Measurements from ENCODE around the gene VARS2.

The VARS2 gene

DNA sequence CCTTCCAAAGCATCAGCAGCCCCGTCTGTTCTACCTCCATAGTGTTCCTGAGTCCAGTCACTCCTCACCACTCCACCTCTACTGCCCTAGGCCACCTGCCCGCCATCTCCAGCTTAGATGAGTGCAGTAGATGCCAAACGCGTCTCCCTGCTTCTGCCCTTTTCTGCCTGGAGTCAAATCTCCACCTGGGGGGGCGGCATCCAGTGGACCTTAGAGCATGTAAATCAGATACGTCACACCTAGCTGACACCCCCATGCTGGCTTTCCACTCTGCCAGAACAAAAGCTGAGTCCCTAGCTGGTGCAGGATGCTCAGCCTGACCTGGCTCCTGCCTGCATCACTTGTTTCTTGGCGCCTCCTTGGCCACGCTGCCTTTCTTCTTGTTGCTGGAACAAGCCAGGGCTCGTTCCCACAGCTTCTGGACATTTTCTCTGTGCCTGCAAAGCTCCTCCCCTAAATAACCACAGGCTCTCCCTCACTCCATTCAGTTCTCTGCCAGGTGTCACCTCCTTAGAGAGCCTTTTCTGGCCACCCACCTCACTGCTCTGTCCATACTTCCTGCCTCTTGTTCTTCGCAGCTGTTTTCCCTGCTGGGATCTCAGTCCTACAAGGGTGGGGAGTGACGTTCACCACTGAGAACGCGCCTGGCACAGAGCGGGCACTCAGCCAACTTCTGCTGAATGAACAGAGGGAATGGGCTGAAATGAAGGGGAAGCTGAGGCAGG lies 24.0 kb upstream of the VARS2 start:
- CTCF ChIA-PET = interaction anchor here (0.6 to 2.6 kb wide), 10 partner anchors 16 to 476 kb away, joined by 3 to 13 read pairs (median 4); partner anchors contain the start of gene VARS2

DNA sequence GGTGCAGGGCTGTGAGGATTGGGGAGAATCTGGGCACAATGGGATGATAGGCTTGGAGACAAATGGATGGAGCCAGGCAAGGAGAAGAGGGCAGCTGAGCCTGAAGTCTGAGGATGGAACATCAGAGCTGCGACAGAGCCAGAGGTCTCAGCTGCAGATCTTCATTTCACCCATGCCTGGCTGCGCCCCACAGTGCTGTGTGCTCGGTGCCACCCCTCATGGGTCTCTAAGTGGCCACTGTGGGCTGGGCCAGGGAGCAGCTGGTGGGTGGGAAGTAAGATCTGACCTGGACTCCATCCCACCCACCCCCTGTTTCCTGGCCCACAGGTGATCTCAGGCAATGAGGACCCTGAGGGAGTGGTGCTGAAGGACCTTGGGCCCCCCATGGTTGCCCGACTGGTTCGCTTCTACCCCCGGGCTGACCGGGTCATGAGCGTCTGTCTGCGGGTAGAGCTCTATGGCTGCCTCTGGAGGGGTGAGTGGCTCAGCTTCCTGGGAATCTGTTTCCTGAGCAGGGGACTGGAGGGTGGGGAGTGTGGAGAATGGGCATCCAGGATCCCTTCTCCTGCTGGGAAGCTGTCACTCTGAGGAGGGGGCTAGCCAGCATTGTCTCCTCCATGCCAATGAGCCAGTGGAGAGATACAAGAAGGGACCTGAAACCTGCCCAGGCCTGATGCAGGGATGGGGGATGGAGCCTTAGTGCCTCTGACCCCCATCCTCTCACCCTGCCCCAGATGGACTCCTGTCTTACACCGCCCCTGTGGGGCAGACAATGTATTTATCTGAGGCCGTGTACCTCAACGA lies 23.2 kb upstream of the VARS2 start:
- TF ChIP-seq ZNF211 (tag by site-specific recombination; IDR thresholded peaks at IDR 0.05; ENCODE audit: low read depth) (no peak), ZNF624 (tag by site-specific recombination; IDR thresholded peaks at IDR 0.05) (no peak), ZNF366 (tag by site-specific recombination; conservative IDR thresholded peaks at IDR 0.05) (no peak), ZNF768 (tag by site-specific recombination; IDR thresholded peaks at IDR 0.05) (no peak), ZSCAN30 (tag by site-specific recombination; IDR thresholded peaks at IDR 0.05) (no peak)
- TF ChIP-seq, protein P1, sequence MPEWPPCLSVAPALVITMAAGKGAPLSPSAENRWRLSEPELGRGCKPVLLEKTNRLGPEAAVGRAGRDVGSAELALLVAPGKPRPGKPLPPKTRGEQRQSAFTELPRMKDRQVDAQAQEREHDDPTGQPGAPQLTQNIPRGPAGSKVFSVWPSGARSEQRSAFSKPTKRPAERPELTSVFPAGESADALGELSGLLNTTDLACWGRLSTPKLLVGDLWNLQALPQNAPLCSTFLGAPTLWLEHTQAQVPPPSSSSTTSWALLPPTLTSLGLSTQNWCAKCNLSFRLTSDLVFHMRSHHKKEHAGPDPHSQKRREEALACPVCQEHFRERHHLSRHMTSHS (tag by site-specific recombination; IDR thresholded peaks at IDR 0.05) = no peak
- no peak overlapping the region for H3K4me3 ChIP-seq (ENCODE audit: low read depth, low read length)
- ChIA-PET POLR2A (interaction anchor here (1.1 kb wide), 1 partner anchor 21 kb away, joined by 3 read pairs; no protein-coding TSS in a partner anchor), CTCF (interaction anchor here (0.6 to 2.6 kb wide), 7 partner anchors 15 to 476 kb away, joined by 3 to 13 read pairs (median 6); no protein-coding TSS in a partner anchor)
- no peak overlapping the region for H3K27ac ChIP-seq (ENCODE audit: extremely low read depth, low read depth, low read length)
- H3K4me1 ChIP-seq (ENCODE audit: control insufficient read depth, insufficient read depth, low read length) = peaks cover 19% of the 10 kb centered on the region
- H3K36me3 ChIP-seq (ENCODE audit: control insufficient read depth in 2 of 2, insufficient read depth in 1 of 2, low read length in 2 of 2) = peaks cover 10 to 69% of the 10 kb centered on the region in 2 experiments
- no peaks in the 10 kb centered on the region for H3K9me3 ChIP-seq (ENCODE audit: control insufficient read depth, insufficient read depth, low read depth, low read length)

More for the DNA sequence above, 24.0 kb upstream of the VARS2 start:
- TF ChIP-seq, protein P2, sequence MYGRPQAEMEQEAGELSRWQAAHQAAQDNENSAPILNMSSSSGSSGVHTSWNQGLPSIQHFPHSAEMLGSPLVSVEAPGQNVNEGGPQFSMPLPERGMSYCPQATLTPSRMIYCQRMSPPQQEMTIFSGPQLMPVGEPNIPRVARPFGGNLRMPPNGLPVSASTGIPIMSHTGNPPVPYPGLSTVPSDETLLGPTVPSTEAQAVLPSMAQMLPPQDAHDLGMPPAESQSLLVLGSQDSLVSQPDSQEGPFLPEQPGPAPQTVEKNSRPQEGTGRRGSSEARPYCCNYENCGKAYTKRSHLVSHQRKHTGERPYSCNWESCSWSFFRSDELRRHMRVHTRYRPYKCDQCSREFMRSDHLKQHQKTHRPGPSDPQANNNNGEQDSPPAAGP (tag by site-specific recombination; IDR thresholded peaks at IDR 0.05) = no peak
- peak; percentile 68 for TF ChIP-seq ZIC2 (tag by site-specific recombination; IDR thresholded peaks at IDR 0.05)
- POLR2A ChIA-PET = interaction anchor here (0.5 to 1.1 kb wide), 3 partner anchors 22 to 275 kb away, joined by 3 to 5 read pairs (median 3); no protein-coding TSS in a partner anchor
- no peak overlapping the region for H3K27ac ChIP-seq (ENCODE audit: extremely low read depth, low read depth, low read length)
- peaks cover 26% of the 10 kb centered on the region for H3K4me1 ChIP-seq (ENCODE audit: control insufficient read depth, insufficient read depth, low read length)
- H3K9me3 ChIP-seq (ENCODE audit: control insufficient read depth, insufficient read depth, low read depth, low read length) = no peaks in the 10 kb centered on the region
- H3K36me3 ChIP-seq (ENCODE audit: control insufficient read depth in 2 of 2, insufficient read depth in 1 of 2, low read length in 2 of 2) = peaks cover 8 to 63% of the 10 kb centered on the region in 2 experiments
- no peak overlapping the region for H3K4me3 ChIP-seq (ENCODE audit: low read depth, low read length)

DNA sequence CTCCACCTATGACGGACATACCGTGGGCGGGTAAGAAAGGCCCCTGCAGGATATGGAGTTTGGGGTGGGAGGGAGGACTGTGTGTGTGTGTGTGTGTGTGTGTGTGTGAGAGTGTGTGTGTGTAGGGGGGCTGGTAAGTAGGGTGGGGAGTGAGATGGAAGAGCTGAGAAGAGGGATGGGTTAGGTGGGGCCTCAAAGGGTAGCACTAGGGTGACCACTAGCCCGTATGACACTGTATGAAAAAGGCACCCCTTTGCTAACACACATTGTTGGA lies 22.7 kb upstream of the VARS2 start:
- peaks cover 14 to 75% of the 10 kb centered on the region in 2 experiments for H3K36me3 ChIP-seq (ENCODE audit: control insufficient read depth in 2 of 2, insufficient read depth in 1 of 2, low read length in 2 of 2)
- CTCF ChIA-PET = no interaction called here
- H3K4me1 ChIP-seq (ENCODE audit: control insufficient read depth, insufficient read depth, low read length) = peaks cover 14% of the 10 kb centered on the region
- no peak overlapping the region for H3K27ac ChIP-seq (ENCODE audit: extremely low read depth, low read depth, low read length)
- POLR2A ChIA-PET = no interaction called here
- no peaks in the 10 kb centered on the region for H3K9me3 ChIP-seq (ENCODE audit: control insufficient read depth, insufficient read depth, low read depth, low read length)
- no peak overlapping the region for H3K4me3 ChIP-seq (ENCODE audit: low read depth, low read length)
- TF ChIP-seq, protein P3, sequence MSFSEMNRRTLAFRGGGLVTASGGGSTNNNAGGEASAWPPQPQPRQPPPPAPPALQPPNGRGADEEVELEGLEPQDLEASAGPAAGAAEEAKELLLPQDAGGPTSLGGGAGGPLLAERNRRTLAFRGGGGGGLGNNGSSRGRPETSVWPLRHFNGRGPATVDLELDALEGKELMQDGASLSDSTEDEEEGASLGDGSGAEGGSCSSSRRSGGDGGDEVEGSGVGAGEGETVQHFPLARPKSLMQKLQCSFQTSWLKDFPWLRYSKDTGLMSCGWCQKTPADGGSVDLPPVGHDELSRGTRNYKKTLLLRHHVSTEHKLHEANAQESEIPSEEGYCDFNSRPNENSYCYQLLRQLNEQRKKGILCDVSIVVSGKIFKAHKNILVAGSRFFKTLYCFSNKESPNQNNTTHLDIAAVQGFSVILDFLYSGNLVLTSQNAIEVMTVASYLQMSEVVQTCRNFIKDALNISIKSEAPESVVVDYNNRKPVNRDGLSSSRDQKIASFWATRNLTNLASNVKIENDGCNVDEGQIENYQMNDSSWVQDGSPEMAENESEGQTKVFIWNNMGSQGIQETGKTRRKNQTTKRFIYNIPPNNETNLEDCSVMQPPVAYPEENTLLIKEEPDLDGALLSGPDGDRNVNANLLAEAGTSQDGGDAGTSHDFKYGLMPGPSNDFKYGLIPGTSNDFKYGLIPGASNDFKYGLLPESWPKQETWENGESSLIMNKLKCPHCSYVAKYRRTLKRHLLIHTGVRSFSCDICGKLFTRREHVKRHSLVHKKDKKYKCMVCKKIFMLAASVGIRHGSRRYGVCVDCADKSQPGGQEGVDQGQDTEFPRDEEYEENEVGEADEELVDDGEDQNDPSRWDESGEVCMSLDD (tag by site-specific recombination; IDR thresholded peaks at IDR 0.05) = no peak
- TF ChIP-seq ZNF701 (tag by site-specific recombination; IDR thresholded peaks at IDR 0.05) = no peak
- TF ChIP-seq ZNF221 (tag by site-specific recombination; IDR thresholded peaks at IDR 0.05; ENCODE audit: borderline replicate concordance) = no peak
- no peak for TF ChIP-seq ZSCAN16 (tag by site-specific recombination; IDR thresholded peaks at IDR 0.05)
- no peak for TF ChIP-seq ZNF473 (tag by site-specific recombination; IDR thresholded peaks at IDR 0.05)
- TF ChIP-seq SP3 (tag by site-specific recombination; IDR thresholded peaks at IDR 0.05) = no peak
- TF ChIP-seq ZBTB17 (tag by site-specific recombination; IDR thresholded peaks at IDR 0.05) = no peak
- peak; percentile 65 for TF ChIP-seq ZNF600 (tag by site-specific recombination; IDR thresholded peaks at IDR 0.05)
- no peak for TF ChIP-seq MYNN (tag by site-specific recombination; IDR thresholded peaks at IDR 0.05; ENCODE audit: borderline replicate concordance)
- TF ChIP-seq, protein P4, sequence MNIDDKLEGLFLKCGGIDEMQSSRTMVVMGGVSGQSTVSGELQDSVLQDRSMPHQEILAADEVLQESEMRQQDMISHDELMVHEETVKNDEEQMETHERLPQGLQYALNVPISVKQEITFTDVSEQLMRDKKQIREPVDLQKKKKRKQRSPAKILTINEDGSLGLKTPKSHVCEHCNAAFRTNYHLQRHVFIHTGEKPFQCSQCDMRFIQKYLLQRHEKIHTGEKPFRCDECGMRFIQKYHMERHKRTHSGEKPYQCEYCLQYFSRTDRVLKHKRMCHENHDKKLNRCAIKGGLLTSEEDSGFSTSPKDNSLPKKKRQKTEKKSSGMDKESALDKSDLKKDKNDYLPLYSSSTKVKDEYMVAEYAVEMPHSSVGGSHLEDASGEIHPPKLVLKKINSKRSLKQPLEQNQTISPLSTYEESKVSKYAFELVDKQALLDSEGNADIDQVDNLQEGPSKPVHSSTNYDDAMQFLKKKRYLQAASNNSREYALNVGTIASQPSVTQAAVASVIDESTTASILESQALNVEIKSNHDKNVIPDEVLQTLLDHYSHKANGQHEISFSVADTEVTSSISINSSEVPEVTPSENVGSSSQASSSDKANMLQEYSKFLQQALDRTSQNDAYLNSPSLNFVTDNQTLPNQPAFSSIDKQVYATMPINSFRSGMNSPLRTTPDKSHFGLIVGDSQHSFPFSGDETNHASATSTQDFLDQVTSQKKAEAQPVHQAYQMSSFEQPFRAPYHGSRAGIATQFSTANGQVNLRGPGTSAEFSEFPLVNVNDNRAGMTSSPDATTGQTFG (tag by site-specific recombination; IDR thresholded peaks at IDR 0.05; ENCODE audit: borderline replicate concordance) = no peak
- TF ChIP-seq ZNF391 (tag by site-specific recombination; IDR thresholded peaks at IDR 0.05; ENCODE audit: borderline replicate concordance, low read depth) = no peak
- TF ChIP-seq, protein P5, sequence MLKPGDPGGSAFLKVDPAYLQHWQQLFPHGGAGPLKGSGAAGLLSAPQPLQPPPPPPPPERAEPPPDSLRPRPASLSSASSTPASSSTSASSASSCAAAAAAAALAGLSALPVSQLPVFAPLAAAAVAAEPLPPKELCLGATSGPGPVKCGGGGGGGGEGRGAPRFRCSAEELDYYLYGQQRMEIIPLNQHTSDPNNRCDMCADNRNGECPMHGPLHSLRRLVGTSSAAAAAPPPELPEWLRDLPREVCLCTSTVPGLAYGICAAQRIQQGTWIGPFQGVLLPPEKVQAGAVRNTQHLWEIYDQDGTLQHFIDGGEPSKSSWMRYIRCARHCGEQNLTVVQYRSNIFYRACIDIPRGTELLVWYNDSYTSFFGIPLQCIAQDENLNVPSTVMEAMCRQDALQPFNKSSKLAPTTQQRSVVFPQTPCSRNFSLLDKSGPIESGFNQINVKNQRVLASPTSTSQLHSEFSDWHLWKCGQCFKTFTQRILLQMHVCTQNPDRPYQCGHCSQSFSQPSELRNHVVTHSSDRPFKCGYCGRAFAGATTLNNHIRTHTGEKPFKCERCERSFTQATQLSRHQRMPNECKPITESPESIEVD (tag by site-specific recombination; IDR thresholded peaks at IDR 0.05) = no peak
